HK-2 (cell line): ENCODE measurements around the gene BIRC7.

Experiments used
- DNase-seq: peaks from one replicate; pipeline ENCODE4 v3.0.0-alpha.2; 2018; ENCODE audit not compliant: unreplicated experiment

The BIRC7 gene

DNA sequence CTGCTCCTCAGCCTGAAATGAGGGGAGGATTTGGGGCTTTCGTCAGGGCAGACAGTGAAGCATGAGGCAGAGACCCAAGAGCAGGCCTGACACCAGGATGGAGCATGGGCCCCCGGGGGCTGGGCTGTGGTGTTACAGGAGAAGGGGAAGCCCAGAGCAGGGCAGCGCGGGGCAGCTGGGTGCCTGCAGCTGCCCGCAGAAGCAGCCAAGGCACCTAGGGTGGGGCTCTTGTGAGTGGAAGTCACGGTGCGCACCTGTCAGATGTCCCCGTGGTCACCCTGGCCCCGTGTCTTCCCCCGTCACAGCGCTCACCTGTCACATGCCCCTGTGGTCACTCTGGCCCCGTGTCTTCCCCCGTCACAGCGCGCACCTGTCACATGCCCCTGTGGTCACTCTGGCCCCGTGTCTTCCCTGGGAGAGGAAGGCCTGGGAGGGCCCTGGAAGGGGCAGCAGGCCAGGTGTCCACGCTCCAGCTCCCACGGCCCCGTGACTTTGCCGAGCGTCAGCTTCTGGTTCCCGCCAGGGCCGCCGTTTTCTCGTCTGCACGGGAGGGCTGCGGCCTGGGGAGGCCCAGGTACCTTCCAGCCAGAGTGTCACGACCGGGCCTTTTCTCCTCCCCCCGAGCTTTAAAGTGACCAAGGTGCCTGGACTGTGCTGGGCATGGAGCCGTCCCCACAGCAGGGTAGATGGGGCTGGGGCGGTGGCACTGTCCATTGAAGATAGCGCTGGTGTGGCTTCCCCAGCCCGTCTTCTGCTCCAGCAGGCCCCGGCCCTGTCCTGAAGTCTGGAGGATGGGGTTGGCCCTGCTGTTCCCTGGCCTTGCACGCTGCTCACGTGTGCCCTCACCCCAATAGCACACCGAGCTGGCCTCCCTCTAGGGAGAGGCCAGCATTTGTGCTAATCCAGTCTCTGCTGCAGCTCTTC, 46.3 kb downstream of the BIRC7 start:
- DNase-seq, result no peak

GRCh38 chr20:63282946-63283345, 47.2 kb downstream of the BIRC7 start:
- DNase-seq, result no peak

DNA sequence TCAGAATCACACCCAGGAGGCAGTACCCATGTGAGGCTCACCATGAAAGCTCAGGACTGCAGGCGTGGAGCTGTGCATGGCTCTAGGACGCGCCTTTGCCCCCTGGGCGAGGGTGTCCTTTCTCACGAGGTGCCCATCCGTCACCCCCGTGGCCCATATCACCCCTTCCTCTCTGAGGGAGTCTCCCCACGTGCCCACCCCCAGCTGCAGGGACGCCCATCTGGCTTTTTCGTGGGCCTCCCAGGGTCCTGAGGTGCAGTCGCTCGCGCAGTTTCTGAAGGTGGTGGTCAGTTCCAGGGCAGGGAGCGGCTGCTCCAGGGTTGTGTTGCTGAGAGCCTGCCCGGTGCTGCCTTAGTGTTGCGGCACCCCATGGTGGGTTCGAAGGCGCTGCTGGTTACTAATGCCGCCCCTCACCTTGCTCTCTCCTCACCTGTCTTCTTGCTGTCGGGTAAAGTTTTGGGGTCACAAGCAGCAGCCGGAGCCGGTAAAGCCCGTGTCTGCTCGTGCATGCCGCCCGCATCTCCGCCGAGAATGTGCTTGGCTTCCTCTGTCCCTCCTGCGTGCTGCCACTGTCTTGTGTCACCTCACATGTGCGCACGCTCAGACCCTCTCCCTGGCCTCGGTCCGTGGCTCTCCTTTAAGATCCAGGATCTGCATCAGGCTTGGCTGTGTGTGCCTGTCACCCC, 47.8 kb downstream of the BIRC7 start:
- no peak for DNase-seq

GRCh38 chr20:63284083-63284440, 48.4 kb downstream of the BIRC7 start:
- DNase-seq, result no peak

GRCh38 chr20:63284544-63284949, 48.8 kb downstream of the BIRC7 start:
- DNase-seq, result no peak

DNA sequence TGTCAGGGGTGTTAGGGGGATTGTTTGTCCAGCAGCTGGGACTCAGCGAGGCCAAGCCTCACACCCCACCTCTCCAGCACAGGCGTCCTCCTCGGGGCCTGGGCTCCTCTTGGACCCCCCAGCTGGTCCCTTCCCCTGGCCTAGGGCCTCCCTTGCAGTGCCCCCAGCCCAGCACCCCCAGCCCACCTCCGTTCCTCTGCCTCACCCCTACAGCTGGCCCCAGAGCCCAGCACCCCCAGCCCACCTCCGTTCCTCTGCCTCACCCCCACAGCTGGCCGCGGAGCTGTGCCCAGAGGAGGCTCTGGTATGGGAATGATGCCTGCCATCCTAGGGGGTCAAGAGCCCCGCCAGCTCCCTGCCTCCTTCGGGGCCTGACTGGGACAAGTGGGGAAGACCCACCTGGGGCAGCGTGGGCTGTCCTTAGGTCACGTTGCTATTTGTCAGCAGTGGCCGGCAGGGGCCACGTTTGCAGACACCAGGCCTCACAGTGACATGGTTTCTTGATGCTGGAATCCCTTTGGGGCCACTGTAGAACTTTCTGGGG, 49.3 kb downstream of the BIRC7 start:
- no peak for DNase-seq

GRCh38 chr20:63285636-63286615, 50.2 kb downstream of the BIRC7 start:
- DNase-seq, result no peak

DNA sequence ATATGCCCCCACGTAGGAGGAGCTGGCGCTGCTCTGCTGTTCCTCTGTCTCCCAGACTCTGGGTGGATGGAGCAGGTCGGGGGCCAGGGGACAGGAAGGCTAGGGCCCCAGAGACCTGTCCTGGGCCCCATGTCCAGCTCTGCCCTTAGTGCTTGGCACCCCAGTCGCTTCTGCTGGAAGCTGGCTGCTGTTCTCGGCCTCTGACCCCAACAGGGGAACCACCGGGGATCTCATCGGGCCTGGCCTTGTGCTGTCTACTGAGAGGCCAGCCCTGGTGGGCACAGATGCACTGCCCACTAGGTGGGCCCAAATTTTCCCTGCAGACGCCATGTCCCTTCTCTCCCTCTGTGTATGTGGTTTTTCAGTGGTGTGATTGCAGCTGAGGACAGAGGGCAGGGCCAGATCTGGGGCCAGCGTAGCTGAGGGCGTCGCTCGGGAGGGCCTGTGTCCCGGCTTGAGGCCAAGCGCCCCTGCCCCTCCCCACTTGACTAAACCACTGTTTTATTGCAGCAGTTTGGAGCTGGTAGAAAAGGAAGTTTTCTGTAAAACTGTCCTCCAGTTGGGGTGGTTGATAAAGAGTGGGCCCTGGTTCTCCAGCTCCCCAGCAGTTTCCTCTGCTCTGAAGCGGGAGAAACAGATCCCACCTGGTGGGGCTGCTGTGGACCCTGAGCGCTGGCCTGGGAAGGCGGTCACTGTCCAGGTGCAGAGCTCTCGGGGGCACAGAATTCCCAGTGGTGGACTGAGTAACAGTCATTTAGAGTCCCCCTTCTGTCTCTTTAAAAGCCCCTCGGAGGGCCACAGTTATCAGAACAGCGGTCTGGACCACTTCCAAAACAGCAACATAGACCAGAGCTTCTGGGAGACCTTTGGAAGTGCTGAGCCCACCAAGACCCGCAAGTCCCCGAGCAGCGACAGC, 51.3 kb downstream of the BIRC7 start:
- no peak for DNase-seq

- no peak for DNase-seq
Observed at GRCh38 chr20:63287697-63288580, 52.2 kb downstream of the BIRC7 start.

DNA sequence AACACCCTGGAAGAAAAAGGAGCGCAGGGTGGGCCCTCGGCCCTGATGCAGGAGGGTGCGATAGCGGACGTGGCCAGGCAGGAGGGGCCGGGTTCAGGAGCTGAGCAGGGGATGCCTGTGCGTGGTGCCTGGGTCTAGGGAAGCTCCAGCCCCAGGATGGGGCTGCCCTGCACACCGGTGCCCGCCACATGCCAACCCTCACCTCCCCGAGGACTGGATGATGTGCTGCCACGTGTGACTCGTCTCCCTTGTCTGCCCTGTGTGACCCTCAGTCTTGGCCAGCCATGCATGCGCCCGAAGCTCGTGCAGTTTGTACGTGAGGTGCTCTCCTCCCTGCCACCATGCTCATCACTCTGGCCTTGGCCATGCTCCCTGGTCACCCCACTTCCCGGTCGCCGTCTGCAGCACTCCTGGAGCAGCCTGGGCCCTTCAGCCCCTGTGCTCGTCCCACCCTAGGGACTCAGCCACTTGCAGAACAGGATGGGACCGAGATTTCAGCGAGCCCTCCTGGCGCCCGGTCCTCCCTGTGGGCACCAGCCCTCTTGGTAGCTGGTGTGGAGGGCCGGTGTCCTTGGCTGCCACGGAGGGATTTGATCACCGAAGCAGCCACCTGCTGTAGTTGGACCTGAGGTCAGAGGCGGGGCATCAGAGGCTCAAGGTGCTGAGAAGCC, 53.0 kb downstream of the BIRC7 start:
- no peak for DNase-seq

DNA sequence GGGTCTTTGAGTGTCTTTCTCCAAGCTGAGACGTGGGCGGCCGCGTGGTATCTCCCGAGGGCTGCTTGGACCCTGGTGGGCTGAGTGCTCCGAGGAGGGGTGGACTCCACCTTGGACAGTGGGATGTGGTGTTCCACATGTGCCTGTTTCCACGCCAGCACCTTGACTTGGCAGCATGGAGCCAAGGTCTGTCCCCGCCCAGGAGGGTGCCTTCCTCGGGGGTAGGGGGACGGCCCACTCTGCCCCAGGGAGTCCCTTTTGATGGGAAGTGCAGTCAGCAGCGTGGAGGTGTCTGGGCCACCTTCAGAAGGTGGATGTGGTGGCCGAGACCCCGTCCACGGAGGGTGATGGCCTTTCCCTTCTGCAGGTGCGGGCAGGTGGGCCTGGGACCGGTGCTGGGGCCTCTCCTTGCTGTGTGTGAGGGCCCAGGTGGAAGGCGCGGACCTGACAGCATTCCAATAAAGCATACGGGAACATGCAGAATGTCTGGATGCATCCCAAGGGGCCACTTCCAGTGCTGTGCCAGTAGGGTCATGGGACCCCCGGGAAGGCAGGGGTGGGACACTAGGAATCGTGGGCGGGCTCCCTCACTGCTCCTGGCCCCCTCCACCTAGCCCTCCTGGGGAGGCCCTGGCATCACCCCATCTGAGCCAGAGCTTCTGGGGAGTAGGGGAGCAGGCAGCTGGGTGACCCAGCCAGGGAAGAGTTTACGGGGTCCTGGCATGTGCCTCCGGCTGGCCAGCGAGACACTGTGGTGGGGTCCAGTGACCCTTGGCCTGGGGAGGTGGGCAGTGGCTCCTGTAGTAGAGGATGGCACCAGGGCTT, 53.8 kb downstream of the BIRC7 start:
- DNase-seq, result no peak
